ENCODE results near the gene TIMM44.
"Not testable (repeated sequence)": the region's sequence is repeated elsewhere in the genome, so short reads cannot be mapped to it uniquely, and the experiment has no call there.

Gene TIMM44

GRCh38 chr19:7953060-7953459 is 9.6 kb upstream of the TIMM44 start:
- no peak for DNase-seq (ENCODE audit: low read depth, low spot score)

DNA sequence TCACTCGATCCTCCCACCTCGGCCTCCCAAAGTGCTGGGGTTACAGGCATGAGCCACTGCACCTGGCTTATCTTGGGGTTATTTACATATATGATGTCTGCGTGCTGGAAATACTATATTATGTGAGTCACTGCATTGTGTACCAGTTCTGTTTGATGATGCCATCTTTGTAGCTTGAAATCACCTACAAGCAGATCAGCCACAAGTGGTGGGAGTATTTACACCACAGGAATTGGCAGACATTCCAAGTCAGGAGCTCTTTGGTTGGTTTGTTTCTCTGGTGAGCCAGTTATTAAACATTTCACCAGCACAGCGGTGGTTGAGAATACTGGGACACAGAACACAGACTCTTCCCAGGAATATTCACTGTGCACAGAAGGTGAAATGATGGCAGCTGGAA is 4.5 kb upstream of the TIMM44 start:
- DNase-seq (ENCODE audit: low read depth, low spot score): no peak

- DNase-seq (ENCODE audit: low read depth, low spot score): peak; percentile 59
These were observed 803 bp upstream of the TIMM44 start for GRCh38 chr19:7944177-7944761.

- DNase-seq (ENCODE audit: low read depth, low spot score): no peak
These were observed 454 bp downstream of the TIMM44 start for GRCh38 chr19:7942981-7943443.

- DNase-seq (ENCODE audit: low read depth, low spot score): no peak
These were observed 1.4 kb downstream of the TIMM44 start for GRCh38 chr19:7941895-7942596.

DNA sequence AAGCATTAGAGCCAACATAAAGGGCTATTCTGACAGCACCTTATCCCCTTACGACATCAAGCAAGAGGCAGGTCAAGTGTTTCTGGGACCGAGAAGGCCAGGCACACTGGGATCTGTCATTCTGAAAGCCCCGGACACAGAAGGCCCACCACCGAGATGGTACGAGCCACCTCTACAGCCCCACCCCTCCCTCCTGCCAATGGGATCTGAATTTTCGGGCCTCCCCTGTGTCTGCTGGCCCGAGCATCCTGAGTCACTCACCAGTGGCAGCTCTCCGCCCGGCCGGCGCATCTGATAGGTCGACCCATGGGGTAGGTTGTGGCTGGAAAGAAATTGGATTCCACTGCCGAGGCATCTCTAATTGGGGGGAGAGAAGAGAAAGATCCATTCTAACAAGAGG is 2.6 kb downstream of the TIMM44 start:
- no peak for DNase-seq (ENCODE audit: low read depth, low spot score)

- DNase-seq (ENCODE audit: low read depth, low spot score): no peak
These were observed 8.7 kb downstream of the TIMM44 start for GRCh38 chr19:7934766-7935165.

DNA sequence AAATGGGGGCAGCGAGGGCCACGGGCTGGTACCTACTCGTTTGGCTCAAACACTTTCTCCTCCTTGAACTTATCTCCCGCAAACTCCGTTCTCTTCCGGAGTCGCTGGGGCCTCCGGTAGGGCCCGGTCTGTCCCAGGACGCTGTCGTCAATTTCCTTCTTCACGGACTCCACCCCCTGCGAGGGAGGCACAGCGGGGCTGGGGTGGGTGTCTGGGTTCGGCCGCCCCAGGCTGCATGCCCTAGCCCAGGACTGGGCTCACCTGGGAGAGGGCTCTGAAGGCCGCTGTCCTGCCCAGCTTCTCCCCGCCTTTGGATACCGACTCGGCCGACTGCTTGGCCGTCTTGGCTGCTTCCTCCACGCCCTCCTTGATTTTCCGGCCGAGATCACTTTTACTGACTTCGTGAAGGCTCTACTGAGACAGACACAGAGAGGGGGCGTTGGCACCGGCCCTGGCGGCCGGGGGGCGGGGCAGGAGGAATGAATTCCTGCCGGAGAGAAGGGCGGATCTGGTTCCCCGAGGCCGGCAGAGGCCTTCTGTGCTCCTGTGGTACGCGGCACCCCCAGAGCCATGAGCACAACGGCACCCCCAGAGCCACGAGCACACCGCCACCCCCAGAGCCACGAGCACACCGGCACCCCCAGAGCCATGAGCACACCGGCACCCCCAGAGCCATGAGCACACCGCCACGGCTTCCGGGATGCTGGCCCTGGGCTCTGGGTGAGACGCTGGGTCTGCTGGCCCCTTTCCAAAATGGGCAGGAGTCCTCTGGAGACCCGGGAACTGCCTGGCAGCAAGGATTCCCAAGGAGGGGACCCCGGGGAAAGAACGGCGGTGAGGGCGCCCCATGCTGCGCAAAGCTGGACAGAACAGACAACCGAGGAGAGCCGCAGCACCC is 9.4 kb downstream of the TIMM44 start:
- DNase-seq (ENCODE audit: low read depth, low spot score): no peak

- no peak for DNase-seq (ENCODE audit: low read depth, low spot score)
These were observed 10.1 kb downstream of the TIMM44 start for GRCh38 chr19:7933411-7933810.

DNA sequence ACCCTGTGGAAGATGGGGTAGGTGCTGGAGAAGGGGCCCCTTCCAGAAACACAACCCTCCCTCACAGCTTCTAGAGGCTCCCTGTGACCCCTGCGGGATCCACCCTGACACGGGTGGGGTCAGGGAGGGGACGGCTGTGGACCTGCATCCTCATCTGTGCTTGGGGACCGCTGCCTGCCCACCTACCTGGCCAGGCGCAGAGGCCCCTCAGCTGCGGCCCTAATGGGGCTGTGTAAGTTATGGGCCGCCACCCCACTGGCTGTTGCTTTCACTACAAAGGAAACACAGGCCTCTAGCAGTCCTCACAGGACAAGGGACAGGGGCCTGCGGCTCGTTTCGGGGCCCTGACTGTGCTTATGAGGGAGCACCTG is 10.6 kb downstream of the TIMM44 start:
- DNase-seq (ENCODE audit: low read depth, low spot score): no peak

- no peak for DNase-seq (ENCODE audit: low read depth, low spot score)
These were observed 11.1 kb downstream of the TIMM44 start for GRCh38 chr19:7932276-7932929.

GRCh38 chr19:7931221-7932061 is 12.0 kb downstream of the TIMM44 start:
- DNase-seq (ENCODE audit: low read depth, low spot score): no peak

DNA sequence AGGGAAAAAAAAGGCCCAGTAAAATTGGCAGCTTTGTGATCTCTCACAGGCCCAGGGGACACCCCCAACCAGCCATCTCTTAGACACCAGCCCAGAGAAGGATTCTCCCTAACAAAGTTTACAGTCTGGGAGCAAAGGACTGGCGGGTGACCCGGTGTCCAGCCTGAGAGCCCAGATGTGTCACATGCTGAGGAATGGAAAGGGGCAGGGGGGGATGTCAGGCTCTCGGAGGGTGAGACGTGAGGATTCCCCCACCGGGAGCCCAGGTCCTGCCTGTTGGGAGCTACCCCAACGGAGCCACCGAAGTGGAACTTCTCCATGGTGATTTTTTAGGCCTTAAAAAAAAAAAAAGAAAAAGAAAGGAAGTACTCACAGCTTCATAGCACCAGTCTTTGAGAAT is 12.7 kb downstream of the TIMM44 start:
- DNase-seq (ENCODE audit: low read depth, low spot score): no peak

GRCh38 chr19:7930030-7930429 is 13.4 kb downstream of the TIMM44 start:
- DNase-seq (ENCODE audit: low read depth, low spot score): not testable (repeated sequence)

DNA sequence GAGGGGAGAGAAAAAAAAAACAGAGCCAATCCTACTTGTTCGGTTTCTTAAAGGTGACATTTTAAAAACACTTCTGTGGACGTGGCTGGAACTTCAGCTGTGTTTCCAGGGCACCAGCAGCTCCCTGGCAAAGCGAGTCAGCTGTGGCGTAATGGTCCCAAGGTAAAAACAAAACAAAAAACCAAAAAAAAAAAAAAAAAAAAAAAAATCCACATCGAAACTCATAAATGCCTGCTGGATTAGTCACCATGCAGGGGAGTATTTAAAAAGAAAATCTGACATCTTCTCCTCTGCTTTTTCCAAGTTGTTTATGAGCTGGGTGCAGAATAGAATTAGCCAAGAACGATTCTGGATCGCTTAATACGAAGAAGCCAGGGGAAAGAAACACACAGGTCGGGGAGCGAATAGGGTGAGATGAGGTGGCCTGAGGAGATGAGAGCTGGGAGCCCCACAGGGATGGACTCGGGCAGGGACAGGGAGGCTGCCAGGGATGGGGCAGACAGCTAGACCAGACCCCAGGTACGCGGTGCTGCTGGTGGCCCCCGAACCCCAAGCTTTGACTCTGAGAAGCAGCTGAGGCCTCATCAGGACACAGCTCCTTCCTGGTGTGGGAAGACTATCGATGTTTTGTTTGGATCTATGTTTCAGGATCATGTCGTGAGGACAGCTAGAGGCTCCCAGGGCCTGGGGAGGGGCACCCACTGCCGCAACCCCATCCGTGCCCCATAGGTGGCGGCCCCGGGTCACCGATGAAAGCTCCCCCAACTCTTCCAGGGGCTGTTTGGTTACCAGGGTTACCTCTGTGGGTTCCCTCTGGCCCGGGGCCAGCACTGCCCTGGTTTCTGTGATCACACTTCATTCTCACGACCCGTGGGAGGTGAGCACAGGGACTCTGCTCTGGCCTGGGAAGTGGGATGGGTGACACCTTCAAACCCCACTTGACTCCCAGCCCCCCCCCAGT is 14.4 kb downstream of the TIMM44 start:
- DNase-seq (ENCODE audit: low read depth, low spot score): peak; percentile 25

DNA sequence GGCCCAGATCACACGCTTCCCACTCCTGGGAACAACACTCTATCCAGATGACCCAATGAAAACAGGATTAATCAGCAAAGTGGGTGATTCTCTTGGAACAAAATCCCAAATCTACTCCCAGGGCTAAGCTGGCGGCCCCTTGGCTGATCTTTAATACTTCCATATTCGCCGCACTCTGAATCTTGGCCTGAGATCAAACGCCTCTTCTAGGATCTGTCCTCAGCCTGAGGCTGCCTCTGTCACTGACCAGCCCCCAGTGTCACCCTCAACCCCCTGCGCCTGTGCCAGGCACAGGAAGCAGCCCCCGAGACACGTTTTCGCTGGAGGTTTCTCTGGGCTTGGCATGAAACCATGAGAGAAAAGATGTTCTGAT is 15.1 kb downstream of the TIMM44 start:
- DNase-seq (ENCODE audit: low read depth, low spot score): no peak

- no peak for DNase-seq (ENCODE audit: low read depth, low spot score)
These were observed 15.7 kb downstream of the TIMM44 start for GRCh38 chr19:7927605-7928333.

GRCh38 chr19:7926727-7927604 is 16.5 kb downstream of the TIMM44 start:
- no peak for DNase-seq (ENCODE audit: low read depth, low spot score)
